Cerebellar nuclear complex (tissue), 1 donor: Measurements from ENCODE around the gene EPHA8.

ENCODE experiments used
- DNase-seq, 2 experiments: peaks; one replicate each; lab custom pipeline; 2025; lab: John Stamatoyannopoulos, UW

The EPHA8 gene

DNA sequence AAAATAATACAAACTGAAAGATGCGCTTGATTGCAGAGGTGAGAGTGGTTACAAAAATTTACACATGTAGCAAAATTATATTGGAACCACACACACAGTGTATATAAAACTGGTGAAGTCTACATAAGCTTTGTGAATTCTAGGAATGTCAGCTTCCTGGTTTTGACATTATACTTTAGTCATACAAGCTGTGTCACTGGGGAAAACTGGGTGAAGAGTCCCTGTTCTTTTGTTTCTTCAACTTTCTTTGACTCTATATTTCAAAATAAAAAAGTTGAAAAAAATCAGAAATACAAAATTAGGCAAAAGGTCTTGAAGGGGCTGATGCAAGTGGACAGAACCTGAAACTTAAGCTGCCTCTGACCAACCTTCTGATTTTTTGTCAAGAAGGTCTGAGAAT lies 83.1 kb downstream of the EPHA8 start:
- DNase-seq: no peak

DNA sequence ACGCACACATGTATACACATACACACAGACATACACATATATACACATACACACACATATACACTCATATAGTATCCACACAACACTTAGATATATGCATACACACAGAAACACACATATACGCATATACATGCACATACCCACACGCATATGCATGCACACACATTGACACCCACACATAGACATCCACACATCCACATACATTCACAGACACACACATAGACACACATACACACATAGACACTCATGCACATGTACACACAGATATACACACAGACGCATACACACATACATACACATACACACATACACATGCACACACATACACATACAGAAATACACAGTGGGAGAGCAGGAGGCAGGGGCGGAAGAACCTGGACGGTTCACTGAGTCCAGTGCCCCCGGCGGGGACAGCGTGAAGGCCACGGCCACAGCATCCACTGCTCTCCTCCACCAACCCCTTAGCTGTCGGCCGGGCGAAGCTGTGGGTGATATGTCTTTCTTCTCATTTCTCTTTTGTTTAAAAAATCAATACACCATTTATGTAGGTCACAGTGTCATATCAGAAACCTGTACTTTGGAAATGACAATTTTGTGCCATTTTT lies 86.9 kb downstream of the EPHA8 start:
- no peak for DNase-seq

DNA sequence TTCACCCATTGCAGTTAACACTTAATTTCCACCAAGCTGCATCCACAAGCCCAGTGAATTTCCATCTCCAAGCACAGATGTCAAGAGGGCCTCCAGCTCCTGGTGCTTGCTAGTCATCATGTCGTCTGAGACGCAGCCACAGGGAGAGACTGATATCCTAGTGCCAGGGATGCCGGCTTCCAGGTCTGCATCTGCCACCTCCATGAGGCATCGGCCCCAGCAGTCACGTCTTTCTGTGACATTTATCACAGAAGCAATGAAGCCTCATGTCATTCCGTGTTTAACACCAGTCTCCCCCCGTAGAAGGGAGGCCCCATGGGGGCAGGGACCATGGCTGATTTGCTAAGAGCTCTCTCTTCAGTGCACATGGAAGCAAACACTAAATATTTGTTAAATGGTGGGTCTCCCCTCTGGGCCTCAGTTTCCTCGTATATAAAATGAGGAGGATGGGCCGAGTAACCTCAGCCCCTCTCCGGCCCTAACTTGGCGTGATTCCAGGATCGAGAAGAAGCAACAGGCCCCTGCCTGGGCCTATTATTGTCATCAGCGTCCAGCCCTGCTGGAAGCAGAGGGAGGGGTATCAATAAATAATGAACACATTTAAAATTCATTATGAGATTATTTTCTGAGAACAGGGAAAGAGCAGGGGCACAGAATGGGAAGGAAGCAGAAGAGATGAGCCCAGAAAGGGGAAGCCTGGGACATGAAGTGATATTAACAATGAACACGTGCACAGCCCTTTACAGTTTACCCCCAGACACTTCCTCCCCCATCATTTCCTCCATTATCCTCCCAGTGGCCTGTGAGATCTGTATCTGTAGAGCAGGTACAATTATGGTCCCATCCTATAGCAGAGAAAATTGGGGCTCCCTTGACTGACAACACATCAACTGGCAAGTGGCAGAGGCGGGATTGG lies 88.9 kb downstream of the EPHA8 start:
- DNase-seq: no peak

GRCh38 chr1:22652881-22653316 lies 89.6 kb downstream of the EPHA8 start, which contains the start of gene C1QB:
Gene C1QB (plus strand): TSS chr1:22653236. CDS start chr1:22659463, 6,227 bp downstream.
- DNase-seq: no peak
